Measurements from ENCODE around the gene NEU1.
"Not testable (repeated sequence)": the region's sequence is repeated elsewhere in the genome, so short reads cannot be mapped to it uniquely, and the experiment has no call there.

NEU1 gene

GRCh38 chr6:31819871-31820299 lies 42.7 kb downstream of the NEU1 start:
- Mint-ChIP-seq H3K9me3 (no peaks in the 10 kb centered on the region), H3K27ac (peak overlapping the region; percentile 51), H3K36me3 (ENCODE audit: low read depth) (peaks cover 12% of the 10 kb centered on the region), H3K4me3 (peak overlapping the region; percentile 35), H3K4me1 (ENCODE audit: low read depth) (peaks cover 33% of the 10 kb centered on the region), H3K27me3 (ENCODE audit: low read depth) (no peaks in the 10 kb centered on the region)
- DNase-seq (ENCODE audit: low spot score) = no peak

- not testable (repeated sequence) for H3K9me3 Mint-ChIP-seq; H3K27me3 Mint-ChIP-seq (ENCODE audit: low read depth); DNase-seq (ENCODE audit: low spot score)
- peak overlapping the region; percentile 96 for H3K4me3 Mint-ChIP-seq
- H3K27ac Mint-ChIP-seq = peak overlapping the region; percentile 94
- peaks cover 12% of the 10 kb centered on the region for H3K36me3 Mint-ChIP-seq (ENCODE audit: low read depth)
- H3K4me1 Mint-ChIP-seq (ENCODE audit: low read depth) = peaks cover 37% of the 10 kb centered on the region
Measured at GRCh38 chr6:31817929-31818511, 44.6 kb downstream of the NEU1 start.

- not testable (repeated sequence) for H3K27me3 Mint-ChIP-seq (ENCODE audit: low read depth); H3K9me3 Mint-ChIP-seq
- Mint-ChIP-seq H3K27ac (peak overlapping the region; percentile 94), H3K36me3 (ENCODE audit: low read depth) (peaks cover 12% of the 10 kb centered on the region), H3K4me1 (ENCODE audit: low read depth) (peaks cover 39% of the 10 kb centered on the region), H3K4me3 (peak overlapping the region; percentile 96)
- DNase-seq (ENCODE audit: low spot score) = peak; percentile 37
Measured at GRCh38 chr6:31817133-31817928, 45.3 kb downstream of the NEU1 start.

GRCh38 chr6:31815025-31815838 lies 47.4 kb downstream of the NEU1 start, which contains the start of the genes HSPA1A and HSPA1L:
HSPA1A (plus strand) TSS chr6:31815543; CDS start chr6:31815757, 214 bp downstream.
HSPA1L (minus strand) TSS chr6:31815283; CDS start chr6:31811972, 3,311 bp downstream.
- peaks cover 35% of the 10 kb centered on the region for H3K4me1 Mint-ChIP-seq (ENCODE audit: low read depth)
- peak within 1 kb of the TSS; percentile 91 for H3K4me3 Mint-ChIP-seq
- peaks cover 19% of the 10 kb centered on the region for H3K36me3 Mint-ChIP-seq (ENCODE audit: low read depth)
- DNase-seq (ENCODE audit: low spot score) = peak; percentile 81
- no peaks in the 10 kb centered on the region for H3K27me3 Mint-ChIP-seq (ENCODE audit: low read depth)
- peak within 1 kb of the TSS; percentile 88 for H3K27ac Mint-ChIP-seq
- no peaks in the 10 kb centered on the region for H3K9me3 Mint-ChIP-seq

- Mint-ChIP-seq H3K27ac (peak overlapping the region; percentile 88), H3K27me3 (ENCODE audit: low read depth) (no peaks in the 10 kb centered on the region), H3K4me3 (peak overlapping the region; percentile 91), H3K36me3 (ENCODE audit: low read depth) (peaks cover 21% of the 10 kb centered on the region), H3K9me3 (no peaks in the 10 kb centered on the region), H3K4me1 (ENCODE audit: low read depth) (peaks cover 31% of the 10 kb centered on the region)
- DNase-seq (ENCODE audit: low spot score) = peak; percentile 76
Measured at GRCh38 chr6:31814677-31815024, 48.0 kb downstream of the NEU1 start.

GRCh38 chr6:31813465-31813849 lies 49.2 kb downstream of the NEU1 start:
- Mint-ChIP-seq H3K27ac (peak overlapping the region; percentile 84), H3K4me3 (peak overlapping the region; percentile 91), H3K9me3 (no peaks in the 10 kb centered on the region), H3K27me3 (ENCODE audit: low read depth) (no peaks in the 10 kb centered on the region), H3K36me3 (ENCODE audit: low read depth) (peaks cover 21% of the 10 kb centered on the region), H3K4me1 (ENCODE audit: low read depth) (peaks cover 30% of the 10 kb centered on the region)
- no peak for DNase-seq (ENCODE audit: low spot score)

GRCh38 chr6:31811645-31812044 lies 51.0 kb downstream of the NEU1 start:
- no peaks in the 10 kb centered on the region for H3K27me3 Mint-ChIP-seq (ENCODE audit: low read depth)
- DNase-seq (ENCODE audit: low spot score) = no peak
- H3K36me3 Mint-ChIP-seq (ENCODE audit: low read depth) = peaks cover 12% of the 10 kb centered on the region
- no peak overlapping the region for H3K4me3 Mint-ChIP-seq
- H3K27ac Mint-ChIP-seq = no peak overlapping the region
- no peaks in the 10 kb centered on the region for H3K9me3 Mint-ChIP-seq
- H3K4me1 Mint-ChIP-seq (ENCODE audit: low read depth) = peaks cover 25% of the 10 kb centered on the region

GRCh38 chr6:31808599-31808998 lies 54.0 kb downstream of the NEU1 start:
- not testable (repeated sequence) for H3K27ac Mint-ChIP-seq; H3K27me3 Mint-ChIP-seq (ENCODE audit: low read depth); DNase-seq (ENCODE audit: low spot score)

More at GRCh38 chr6:31808599-31808998, 54.0 kb downstream of the NEU1 start:
- Mint-ChIP-seq H3K36me3 (ENCODE audit: low read depth) (peaks cover 21% of the 10 kb centered on the region), H3K4me1 (ENCODE audit: low read depth) (peaks cover 22% of the 10 kb centered on the region)
- H3K4me3 Mint-ChIP-seq, H3K9me3 Mint-ChIP-seq: not testable (repeated sequence)

Data from T-helper 2 cell treated with Interferon-gamma antibody and Interleukin-4, amounts not matched to agents 5 μg/mL and 100 μg/mL, for 36 hours (primary cell).